Measurements from ENCODE around the gene FANCL.
"Not testable (repeated sequence)": the region's sequence is repeated elsewhere in the genome, so short reads cannot be mapped to it uniquely, and the experiment has no call there.

Gene FANCL

GRCh38 chr2:58240670-58241545 lies at the start of gene FANCL:
Gene FANCL (minus strand): TSS chr2:58241325. CDS start chr2:58241313, 12 bp downstream.
- DNase-seq (ENCODE audit: low read depth in 2 of 2) = peak; percentile 54 to 76

DNA sequence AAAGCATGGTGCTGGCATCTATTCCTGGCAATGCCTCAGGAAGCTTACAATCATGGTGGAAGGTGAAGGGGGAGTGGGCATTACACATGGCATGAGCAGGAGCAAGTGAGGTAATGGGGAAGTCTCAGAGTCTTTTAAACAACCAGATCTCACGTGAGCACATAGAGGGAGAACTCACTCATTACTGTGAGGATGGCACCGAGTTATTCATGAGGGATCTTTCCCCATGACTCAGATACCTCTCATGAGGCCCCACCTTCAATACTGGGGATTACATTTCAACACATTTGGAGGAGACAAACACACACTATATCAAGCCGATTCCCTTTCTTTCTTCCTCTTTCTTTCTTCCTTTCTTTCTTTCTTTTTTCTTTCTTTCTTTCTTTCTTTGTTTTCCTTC lies 47.9 kb upstream of the FANCL start:
- no peak for DNase-seq (ENCODE audit: low read depth in 2 of 2)

DNA sequence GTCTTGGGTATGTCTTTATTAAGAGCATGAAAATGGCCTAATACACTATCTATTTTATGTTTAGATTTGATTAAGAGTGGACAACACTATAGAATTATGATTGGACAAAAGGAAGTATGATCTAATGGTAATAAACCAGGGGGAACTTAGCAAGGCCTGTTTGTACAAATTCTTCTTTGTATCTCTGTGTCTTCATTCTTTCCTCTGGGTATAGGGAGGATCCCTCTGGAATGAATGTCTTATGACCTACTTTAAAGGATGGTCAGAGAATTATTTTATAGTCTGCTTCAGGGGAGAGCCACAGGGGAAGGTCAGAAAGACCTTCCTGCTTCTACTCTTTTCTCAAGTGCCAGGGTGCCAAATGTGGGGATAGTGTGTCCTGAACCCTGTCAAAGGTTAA lies 42.8 kb upstream of the FANCL start:
- no peak for DNase-seq (ENCODE audit: low read depth in 2 of 2)

- DNase-seq (ENCODE audit: low read depth in 2 of 2) = not testable (repeated sequence)
These were observed 34.0 kb upstream of the FANCL start for GRCh38 chr2:58275144-58275543.

GRCh38 chr2:58271826-58272225 lies 30.7 kb upstream of the FANCL start:
- no peak for DNase-seq (ENCODE audit: low read depth in 2 of 2)

DNA sequence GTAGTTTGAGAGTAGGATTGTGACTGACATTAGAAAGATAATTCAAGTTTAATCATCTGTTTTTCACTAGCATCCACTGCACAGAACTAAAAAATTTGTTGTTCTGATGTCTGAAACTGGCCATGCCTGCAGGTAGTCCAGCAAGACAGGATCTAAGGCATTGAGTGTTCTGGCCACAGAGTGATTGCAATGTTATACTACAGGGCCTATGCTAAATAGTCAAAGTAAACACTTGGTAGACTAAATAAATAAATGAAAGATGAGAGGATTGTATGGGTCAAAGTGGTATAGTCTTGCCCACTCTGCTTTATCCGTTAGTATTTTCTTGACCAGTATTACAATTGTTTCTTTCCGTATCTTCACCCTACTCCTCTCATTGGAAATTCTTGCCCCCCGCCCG lies 27.6 kb upstream of the FANCL start:
- no peak for DNase-seq (ENCODE audit: low read depth in 2 of 2)

DNA sequence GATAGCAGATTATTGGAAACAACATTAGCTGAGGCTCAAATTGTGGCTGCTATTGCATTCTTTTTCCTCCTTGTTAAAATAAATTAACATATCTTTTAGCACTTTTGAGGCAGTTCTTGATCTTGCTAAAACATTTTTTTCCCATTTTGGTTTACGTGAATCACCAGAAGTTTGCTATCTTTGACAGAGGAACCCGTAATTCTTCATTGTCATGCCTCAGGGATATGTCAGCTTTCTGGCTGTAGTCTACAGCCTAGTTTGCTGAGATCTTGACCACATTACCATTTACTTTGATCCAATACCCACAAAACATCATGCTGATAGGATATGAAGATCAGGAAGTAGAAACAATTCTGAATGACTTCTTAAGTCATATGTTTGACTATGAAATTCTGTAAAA lies 25.1 kb upstream of the FANCL start:
- DNase-seq (ENCODE audit: low read depth in 2 of 2) = no peak

DNA sequence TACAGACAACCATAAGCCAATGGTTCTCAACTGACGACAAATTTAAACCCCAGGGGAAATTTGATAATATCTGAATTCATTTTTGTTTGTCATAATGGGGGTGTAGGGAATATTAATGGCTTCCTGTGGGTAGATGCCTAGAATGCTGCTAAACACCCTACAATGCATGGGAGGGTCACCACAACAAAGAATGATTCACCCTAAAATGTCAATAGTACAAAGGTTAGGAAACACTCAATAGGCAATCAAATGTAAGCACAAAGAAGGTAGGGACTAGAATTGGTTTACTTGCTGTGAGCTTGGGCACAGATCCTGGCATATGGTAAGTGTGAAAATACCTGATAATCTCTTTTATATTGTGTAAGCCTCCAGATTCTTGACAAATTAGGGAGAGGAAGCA lies 20.1 kb upstream of the FANCL start:
- no peak for DNase-seq (ENCODE audit: low read depth in 2 of 2)

DNA sequence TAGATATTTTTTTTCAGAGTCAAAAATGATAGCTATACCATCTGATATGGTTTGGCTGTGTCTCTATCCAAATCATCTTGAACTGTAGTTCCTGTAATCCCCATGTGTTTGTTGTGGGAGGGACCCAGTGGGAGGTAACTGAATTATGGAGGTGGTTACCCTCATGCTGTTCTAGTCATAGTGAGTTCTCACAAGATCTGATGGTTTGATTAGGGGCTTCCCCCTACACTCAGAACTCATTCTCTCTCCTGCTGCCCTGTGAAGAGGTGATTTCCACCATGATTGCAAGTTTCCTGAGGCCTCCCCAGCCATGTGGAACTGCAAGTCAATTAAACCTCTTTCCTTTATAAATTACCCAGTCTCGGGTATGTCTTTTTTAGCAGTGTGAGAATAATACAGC lies 17.3 kb upstream of the FANCL start:
- DNase-seq (ENCODE audit: low read depth in 2 of 2) = peak; percentile 2 to 8

DNA sequence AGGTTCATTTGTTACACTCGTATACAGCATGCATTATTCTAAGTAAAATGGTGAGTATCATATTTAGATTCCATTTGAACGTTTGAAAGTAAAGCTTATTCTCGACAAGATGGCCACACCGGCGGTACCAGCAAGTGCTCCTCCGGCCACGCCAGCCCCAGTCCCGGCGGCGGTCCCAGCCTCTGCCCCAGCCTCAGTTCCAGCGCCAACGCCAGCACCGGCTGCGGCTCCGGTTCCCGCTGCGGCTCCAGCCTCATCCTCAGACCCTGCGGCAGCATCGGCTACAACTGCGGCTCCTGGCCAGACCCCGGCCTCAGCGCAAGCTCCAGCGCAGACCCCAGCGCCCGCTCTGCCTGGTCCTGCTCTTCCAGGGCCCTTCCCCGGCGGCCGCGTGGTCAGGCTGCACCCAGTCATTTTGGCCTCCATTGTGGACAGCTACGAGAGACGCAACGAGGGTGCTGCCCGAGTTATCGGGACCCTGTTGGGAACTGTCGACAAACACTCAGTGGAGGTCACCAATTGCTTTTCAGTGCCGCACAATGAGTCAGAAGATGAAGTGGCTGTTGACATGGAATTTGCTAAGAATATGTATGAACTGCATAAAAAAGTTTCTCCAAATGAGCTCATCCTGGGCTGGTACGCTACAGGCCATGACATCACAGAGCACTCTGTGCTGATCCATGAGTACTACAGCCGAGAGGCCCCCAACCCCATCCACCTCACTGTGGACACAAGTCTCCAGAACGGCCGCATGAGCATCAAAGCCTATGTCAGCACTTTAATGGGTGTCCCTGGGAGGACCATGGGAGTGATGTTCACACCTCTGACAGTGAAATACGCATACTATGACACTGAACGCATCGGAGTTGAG lies 10.4 kb upstream of the FANCL start:
- DNase-seq (ENCODE audit: low read depth in 2 of 2) = not testable (repeated sequence)

GRCh38 chr2:58241546-58241864 lies 380 bp upstream of the FANCL start:
- DNase-seq (ENCODE audit: low read depth in 2 of 2) = no peak

- DNase-seq (ENCODE audit: low read depth in 2 of 2) = no peak
These were observed 1.7 kb downstream of the FANCL start for GRCh38 chr2:58239243-58239925.

GRCh38 chr2:58237741-58238140 lies 3.4 kb downstream of the FANCL start:
- no peak for DNase-seq (ENCODE audit: low read depth in 2 of 2)

GRCh38 chr2:58235984-58236383 lies 5.1 kb downstream of the FANCL start:
- DNase-seq (ENCODE audit: low read depth in 2 of 2) = no peak

- DNase-seq (ENCODE audit: low read depth in 2 of 2) = no peak
These were observed 6.0 kb downstream of the FANCL start for GRCh38 chr2:58235170-58235569.

DNA sequence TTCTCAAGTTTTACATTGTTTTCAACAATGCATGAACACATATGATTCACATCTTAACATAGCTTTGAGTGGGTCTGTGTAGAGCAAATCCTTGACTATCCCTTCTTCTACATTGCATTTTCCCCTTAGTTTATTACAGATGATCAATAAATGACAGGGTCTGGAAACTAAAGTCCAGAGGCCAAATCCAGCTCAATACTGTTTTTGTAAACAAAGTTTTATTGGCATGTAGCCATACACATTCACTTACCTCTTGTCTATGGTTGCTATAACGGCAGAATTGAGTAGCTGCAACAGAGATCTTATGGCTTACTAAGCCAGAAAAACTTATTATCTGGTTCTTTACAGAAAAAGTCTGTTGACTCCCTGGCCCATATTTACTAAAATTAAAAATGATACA lies 12.8 kb downstream of the FANCL start:
- no peak for DNase-seq (ENCODE audit: low read depth in 2 of 2)

GRCh38 chr2:58227171-58227917 lies 13.8 kb downstream of the FANCL start:
- no peak for DNase-seq (ENCODE audit: low read depth in 2 of 2)

GRCh38 chr2:58221909-58222308 lies 19.2 kb downstream of the FANCL start:
- no peak for DNase-seq (ENCODE audit: low read depth in 2 of 2)

- DNase-seq (ENCODE audit: low read depth in 2 of 2) = no peak
These were observed 25.7 kb downstream of the FANCL start for GRCh38 chr2:58215429-58215828.

- DNase-seq (ENCODE audit: low read depth in 2 of 2) = not testable (repeated sequence)
These were observed 30.1 kb downstream of the FANCL start for GRCh38 chr2:58210951-58211568.

GRCh38 chr2:58207189-58207588 lies 33.9 kb downstream of the FANCL start:
- DNase-seq (ENCODE audit: low read depth in 2 of 2) = no peak

All from activated CD4-positive, alpha-beta T cell treated with anti-CD3 and anti-CD28 coated beads for 24 hours (primary cell).